Esophagus mucosa (tissue), 1 donor: ENCODE measurements around the gene UBL4A. TPM values are rescaled to one million over a fixed set of nuclear protein-coding genes. Genes with fewer than 3 reads are reported as not detected.
A peak's percentile ranks its signal among the peaks of the same experiment; 100 is the strongest.

Experiments
- ATAC-seq: fragments of 200-7000 bp; cut with Tn5 transposase; one replicate; pipeline ENCODE4 v1.9.1; 2020
- total RNA-seq: library from RNA; stranded (reverse); gene quantifications from one replicate; pipeline ENCODE4 v1.2.4, GENCODE V29; 2023
- donor health status: DM: yes; HTN: yes; CAD: no.

UBL4A gene
- total RNA-seq, 1 donor from 2014 or later, result 32.3 TPM

DNA sequence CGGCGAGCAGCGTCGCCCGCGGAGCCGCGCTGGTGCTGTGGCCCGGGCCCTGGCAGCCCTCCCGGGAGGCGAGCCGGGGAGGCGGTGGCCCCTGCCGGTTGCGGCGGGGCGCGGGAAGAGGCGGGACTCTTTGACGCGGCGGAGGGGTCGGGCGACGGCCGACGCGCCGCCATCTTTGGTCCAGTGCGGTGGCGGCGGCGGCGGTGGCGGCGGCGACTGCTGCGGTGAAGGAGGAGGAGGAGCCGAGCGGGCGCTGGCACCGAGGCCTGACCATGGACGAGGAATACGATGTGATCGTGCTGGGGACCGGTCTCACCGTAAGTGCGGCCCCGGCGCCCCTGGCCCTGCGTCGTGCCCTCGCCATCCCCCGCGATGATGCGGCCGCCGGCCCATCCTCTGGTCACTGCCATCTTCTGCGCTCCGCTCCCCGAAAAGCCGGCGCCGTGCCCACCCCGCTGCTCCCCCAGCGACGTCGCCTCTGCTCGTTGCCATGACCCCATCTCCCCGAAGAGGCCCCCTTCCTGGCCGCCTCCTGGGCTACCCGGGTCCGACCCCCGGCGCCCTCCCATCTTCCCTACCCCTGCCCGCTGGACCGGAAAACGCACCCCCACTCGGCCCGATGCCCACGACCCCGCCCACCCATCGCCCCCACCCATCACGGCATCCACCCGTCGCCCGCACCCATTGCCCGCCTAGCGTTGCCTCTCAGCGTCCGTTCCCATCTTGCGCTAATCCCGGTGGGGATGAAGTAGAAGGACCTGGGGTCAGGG lies 49.2 kb downstream of the UBL4A start, which contains the start of gene GDI1:
GDI1 (plus strand) TSS at position 172 of the 770 bp plus-strand sequence; CDS start at position 273, 101 bp downstream.
- ATAC-seq, result peak; percentile 36

DNA sequence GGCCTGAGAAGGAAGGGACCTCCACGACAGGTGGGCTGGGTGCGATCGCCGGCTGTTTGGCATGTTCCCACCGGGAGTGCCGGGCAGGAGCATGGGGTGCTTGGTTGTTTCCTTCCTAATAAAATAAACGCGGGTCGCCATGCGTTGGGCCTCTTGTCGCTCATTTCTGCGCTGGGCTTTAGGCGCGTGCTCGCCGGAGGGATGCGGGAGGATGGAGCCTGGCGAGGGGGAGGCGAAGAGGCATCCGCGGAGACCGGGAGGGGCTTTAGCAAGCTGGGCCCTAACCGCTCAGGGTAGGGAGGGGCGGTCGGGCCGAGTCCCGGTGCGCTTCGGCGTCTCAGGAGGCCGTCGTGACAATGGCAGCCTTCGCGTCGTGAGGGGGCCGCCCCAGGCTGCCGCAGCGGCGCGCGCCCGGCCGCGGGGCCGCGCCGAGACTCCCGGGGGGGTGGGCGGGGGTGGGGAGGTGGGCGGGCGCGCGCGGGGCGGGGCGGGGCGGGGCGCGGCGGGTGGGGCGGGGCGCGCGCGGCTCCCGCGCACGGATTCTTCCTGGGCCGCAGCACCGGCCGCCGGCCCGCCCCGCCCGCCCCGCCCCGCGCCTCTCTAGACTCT lies 49.9 kb downstream of the UBL4A start:
- peak; percentile 7 for ATAC-seq

DNA sequence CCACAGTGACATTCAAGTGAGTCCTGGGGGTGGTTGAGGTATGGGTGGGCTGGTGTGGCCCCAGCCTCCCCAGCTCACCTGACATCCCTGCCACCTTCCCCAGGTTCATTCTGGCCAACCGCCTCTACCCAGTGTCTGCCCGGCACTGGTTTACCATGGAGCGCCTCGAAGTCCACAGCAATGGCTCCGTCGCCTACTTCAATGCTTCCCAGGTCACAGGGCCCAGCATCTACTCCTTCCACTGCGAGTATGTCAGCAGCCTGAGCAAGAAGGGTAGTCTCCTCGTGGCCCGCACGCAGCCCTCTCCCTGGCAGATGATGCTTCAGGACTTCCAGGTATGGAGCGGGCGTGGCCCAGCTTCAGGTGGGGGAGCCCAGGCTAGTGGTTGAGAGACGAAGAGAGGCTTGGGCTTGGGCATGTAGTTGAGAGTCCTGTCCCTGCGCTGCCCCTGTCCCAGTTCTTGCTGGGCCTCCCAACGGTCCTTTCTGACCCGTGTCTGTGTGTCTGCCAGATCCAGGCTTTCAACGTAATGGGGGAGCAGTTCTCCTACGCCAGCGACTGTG lies 51.2 kb downstream of the UBL4A start:
- no peak for ATAC-seq

DNA sequence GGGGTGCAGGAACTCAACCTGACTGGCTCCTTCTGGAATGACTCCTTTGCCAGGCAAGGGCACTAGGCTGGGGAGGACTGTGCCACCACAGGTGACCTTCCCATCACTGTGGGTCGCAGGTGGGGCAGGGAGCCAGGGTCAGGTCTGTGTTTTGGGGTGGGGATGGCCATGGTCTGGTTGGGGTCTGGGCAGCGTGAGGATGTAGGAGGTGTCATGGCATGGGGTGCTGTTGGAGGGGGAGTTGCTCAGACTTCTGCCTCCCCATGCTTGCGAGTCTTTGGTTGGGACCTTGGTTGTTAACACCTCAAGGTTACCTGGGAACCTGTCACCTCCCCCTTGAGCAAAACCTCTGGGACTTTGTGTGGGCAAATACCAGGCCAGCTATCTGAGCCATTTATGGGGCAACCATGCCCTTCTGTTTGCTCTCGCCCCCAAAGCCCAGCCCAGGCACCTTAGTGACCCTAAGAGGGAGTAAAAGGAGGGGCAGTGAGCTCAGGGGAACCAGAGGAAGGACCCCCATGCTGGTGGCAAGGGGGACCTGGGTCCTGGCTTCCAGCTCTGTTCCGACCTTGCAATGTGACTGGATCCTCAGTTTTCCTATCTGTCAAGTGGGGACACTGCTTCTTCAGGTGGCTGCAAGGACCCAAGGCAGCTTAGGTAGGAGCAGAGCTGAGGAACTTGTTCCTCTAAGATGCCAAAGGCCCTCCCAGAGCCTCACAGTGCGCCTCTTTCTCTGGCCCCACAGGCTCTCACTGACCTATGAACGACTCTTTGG lies 51.8 kb downstream of the UBL4A start:
- ATAC-seq, result no peak

Other genes with a start within 250 kb of the UBL4A start
- gene OPN1MW3, start 229.0 kb downstream of the UBL4A start, total RNA-seq, result not detected
- not detected for gene TEX28, start 191.5 kb downstream of the UBL4A start, total RNA-seq
- gene TKTL1, start 190.8 kb downstream of the UBL4A start, total RNA-seq, result not detected
- gene FLNA, start 112.0 kb downstream of the UBL4A start, total RNA-seq, result 417 TPM
- gene EMD, start 107.3 kb downstream of the UBL4A start, total RNA-seq, result 49.3 TPM
- gene RPL10, start 88.2 kb downstream of the UBL4A start, total RNA-seq, result 2,565 TPM
- 22.8 TPM for gene DNASE1L1, start 77.4 kb downstream of the UBL4A start, total RNA-seq
- gene TAFAZZIN, start 75.1 kb downstream of the UBL4A start, total RNA-seq, result 18.1 TPM
- 63.2 TPM for gene ATP6AP1, start 57.9 kb downstream of the UBL4A start, total RNA-seq
- 33.8 TPM for gene GDI1, start 49.5 kb downstream of the UBL4A start, total RNA-seq
- gene FAM50A, start 42.5 kb downstream of the UBL4A start, total RNA-seq, result 17.9 TPM
- gene PLXNA3, start 28.3 kb downstream of the UBL4A start, total RNA-seq, result 7.1 TPM
- gene LAGE3, start 7.3 kb downstream of the UBL4A start, total RNA-seq, result 15.1 TPM
- gene SLC10A3, start 4.0 kb upstream of the UBL4A start, total RNA-seq, result 20.6 TPM
- 40.6 TPM for gene FAM3A, start 29.6 kb upstream of the UBL4A start, total RNA-seq
- 75.4 TPM for gene G6PD, start 60.2 kb upstream of the UBL4A start, total RNA-seq
- gene IKBKG, start 61.0 kb upstream of the UBL4A start, total RNA-seq, result 16.1 TPM
- not detected for gene CTAG1A, start 98.5 kb upstream of the UBL4A start, total RNA-seq
- gene CTAG1B, start 132.7 kb upstream of the UBL4A start, total RNA-seq, result not detected
- gene CTAG2, start 167.0 kb upstream of the UBL4A start, total RNA-seq, result not detected